NT2/D1 (cell line): Measurements from ENCODE around the gene BCAS3.
"Not testable (repeated sequence)": the region's sequence is repeated elsewhere in the genome, so short reads cannot be mapped to it uniquely, and the experiment has no call there.

Experiments
- DNase-seq: peaks from one replicate; pipeline ENCODE4 v3.0.0-alpha.2; 2011; ENCODE audit warnings: low read depth, low spot score
- H3K27me3 ChIP-seq: 2 replicates; pipeline ENCODE4 v1.6.0; 2011; ENCODE audit warnings: mild to moderate bottlenecking; ENCODE audit not compliant: insufficient read length, insufficient read depth
- H3K36me3 ChIP-seq: 2 replicates; pipeline ENCODE4 v1.6.1; 2011; ENCODE audit warnings: mild to moderate bottlenecking, low read length, mixed read lengths; ENCODE audit not compliant: insufficient read depth, insufficient read length
- H3K4me1 ChIP-seq: 2 replicates; pipeline ENCODE4 v1.5.1; 2011; ENCODE audit not compliant: insufficient read depth, insufficient read length
- H3K4me3 ChIP-seq: 2 replicates; pipeline ENCODE4 v1.5.1; 2011; ENCODE audit warnings: low read depth; ENCODE audit not compliant: insufficient read length
- H3K9ac ChIP-seq: 2 replicates; pipeline ENCODE4 v1.6.0; 2011; ENCODE audit warnings: low read depth; ENCODE audit not compliant: insufficient read length
- H3K9me3 ChIP-seq: 2 replicates; pipeline ENCODE4 v1.5.1; 2011; ENCODE audit warnings: mild to moderate bottlenecking, low read length; ENCODE audit not compliant: insufficient read depth
- SUZ12 ChIP-seq: IDR thresholded peaks from 2 replicates; pipeline ENCODE4 v1.6.1; 2011; ENCODE audit not compliant: insufficient read length, insufficient read depth; ENCODE audit errors: extremely low read depth
- YY1 ChIP-seq: IDR thresholded peaks from 2 replicates; pipeline ENCODE4 v1.6.1; 2011; ENCODE audit not compliant: insufficient read length, insufficient read depth
- ZNF274 ChIP-seq: IDR thresholded peaks from 2 replicates; pipeline ENCODE4 v1.6.1; 2011; ENCODE audit warnings: mild to moderate bottlenecking, low read depth, low read length

The BCAS3 gene

GRCh38 chr17:61235001-61235826 is 557.6 kb downstream of the BCAS3 start:
- no peak overlapping the region for H3K4me3 ChIP-seq
- peaks cover 4% of the 10 kb centered on the region for H3K4me1 ChIP-seq
- DNase-seq = no peak
- H3K36me3 ChIP-seq = no peaks in the 10 kb centered on the region
- TF ChIP-seq SUZ12 (no peak), ZNF274 (no peak), YY1 (no peak)
- H3K9me3 ChIP-seq = peaks cover 9% of the 10 kb centered on the region
- no peaks in the 10 kb centered on the region for H3K27me3 ChIP-seq
- no peak overlapping the region for H3K9ac ChIP-seq

GRCh38 chr17:61235827-61236197 is 558.2 kb downstream of the BCAS3 start:
- peaks cover 4% of the 10 kb centered on the region for H3K4me1 ChIP-seq
- no peak overlapping the region for H3K4me3 ChIP-seq
- H3K36me3 ChIP-seq = no peaks in the 10 kb centered on the region
- TF ChIP-seq ZNF274 (no peak), SUZ12 (no peak), YY1 (no peak)
- DNase-seq = no peak
- no peak overlapping the region for H3K9ac ChIP-seq
- no peaks in the 10 kb centered on the region for H3K27me3 ChIP-seq
- peaks cover 9% of the 10 kb centered on the region for H3K9me3 ChIP-seq

GRCh38 chr17:61237275-61237674 is 559.6 kb downstream of the BCAS3 start:
- Histone ChIP-seq H3K9ac (no peak overlapping the region), H3K4me1 (peaks cover 4% of the 10 kb centered on the region), H3K9me3 (peaks cover 9% of the 10 kb centered on the region), H3K27me3 (no peaks in the 10 kb centered on the region), H3K36me3 (no peaks in the 10 kb centered on the region), H3K4me3 (no peak overlapping the region)
- TF ChIP-seq SUZ12 (no peak), YY1 (no peak), ZNF274 (no peak)
- DNase-seq = no peak

- Histone ChIP-seq H3K36me3 (no peaks in the 10 kb centered on the region), H3K4me3 (no peak overlapping the region), H3K27me3 (no peaks in the 10 kb centered on the region), H3K9me3 (peaks cover 9% of the 10 kb centered on the region), H3K4me1 (peaks cover 4% of the 10 kb centered on the region), H3K9ac (no peak overlapping the region)
- no peak for TF ChIP-seq ZNF274
- no peak for TF ChIP-seq YY1
- no peak for TF ChIP-seq SUZ12
- DNase-seq = no peak
Measured at GRCh38 chr17:61238455-61238933, 560.8 kb downstream of the BCAS3 start.

GRCh38 chr17:61239327-61239726 is 561.7 kb downstream of the BCAS3 start:
- Histone ChIP-seq H3K9ac (no peak overlapping the region), H3K36me3 (no peaks in the 10 kb centered on the region), H3K9me3 (peaks cover 9% of the 10 kb centered on the region), H3K4me1 (peaks cover 4% of the 10 kb centered on the region), H3K27me3 (no peaks in the 10 kb centered on the region), H3K4me3 (no peak overlapping the region)
- TF ChIP-seq SUZ12 (no peak), ZNF274 (no peak), YY1 (no peak)
- no peak for DNase-seq

- no peak for DNase-seq
- Histone ChIP-seq H3K4me3 (no peak overlapping the region), H3K9ac (no peak overlapping the region), H3K36me3 (no peaks in the 10 kb centered on the region), H3K27me3 (no peaks in the 10 kb centered on the region), H3K4me1 (peaks cover 4% of the 10 kb centered on the region), H3K9me3 (peaks cover 9% of the 10 kb centered on the region)
- TF ChIP-seq YY1 = no peak
- TF ChIP-seq SUZ12 = no peak
- TF ChIP-seq ZNF274 = no peak
Measured at GRCh38 chr17:61239953-61240352, 562.3 kb downstream of the BCAS3 start.

GRCh38 chr17:61240851-61241468 is 563.3 kb downstream of the BCAS3 start:
- DNase-seq = no peak
- no peak overlapping the region for H3K4me3 ChIP-seq
- peaks cover 9% of the 10 kb centered on the region for H3K9me3 ChIP-seq
- H3K4me1 ChIP-seq = peaks cover under 1% of the 10 kb centered on the region
- TF ChIP-seq ZNF274 (no peak), SUZ12 (no peak), YY1 (no peak)
- H3K9ac ChIP-seq = no peak overlapping the region
- H3K27me3 ChIP-seq = no peaks in the 10 kb centered on the region
- no peaks in the 10 kb centered on the region for H3K36me3 ChIP-seq

- not testable (repeated sequence) for H3K9ac ChIP-seq, DNase-seq, H3K4me1 ChIP-seq
Measured at GRCh38 chr17:61244988-61245387, 567.3 kb downstream of the BCAS3 start.

More at GRCh38 chr17:61244988-61245387, 567.3 kb downstream of the BCAS3 start:
- H3K4me3 ChIP-seq, H3K27me3 ChIP-seq, H3K9me3 ChIP-seq, H3K36me3 ChIP-seq: not testable (repeated sequence)
